Activated CD4-positive, alpha-beta T cell treated with anti-CD3 and anti-CD28 coated beads, Interleukin-2, Interleukin-4, amounts not matched to agents 100 ng/mL and 50 ng/mL, durations not matched to agents 16 hours and 8 hours (primary cell): ENCODE results near the gene EFCAB6.

ENCODE experiments used
- DNase-seq: peaks from one replicate; pipeline ENCODE4 v3.0.0-alpha.2; 2020; ENCODE audit warnings: low spot score

The EFCAB6 gene

DNA sequence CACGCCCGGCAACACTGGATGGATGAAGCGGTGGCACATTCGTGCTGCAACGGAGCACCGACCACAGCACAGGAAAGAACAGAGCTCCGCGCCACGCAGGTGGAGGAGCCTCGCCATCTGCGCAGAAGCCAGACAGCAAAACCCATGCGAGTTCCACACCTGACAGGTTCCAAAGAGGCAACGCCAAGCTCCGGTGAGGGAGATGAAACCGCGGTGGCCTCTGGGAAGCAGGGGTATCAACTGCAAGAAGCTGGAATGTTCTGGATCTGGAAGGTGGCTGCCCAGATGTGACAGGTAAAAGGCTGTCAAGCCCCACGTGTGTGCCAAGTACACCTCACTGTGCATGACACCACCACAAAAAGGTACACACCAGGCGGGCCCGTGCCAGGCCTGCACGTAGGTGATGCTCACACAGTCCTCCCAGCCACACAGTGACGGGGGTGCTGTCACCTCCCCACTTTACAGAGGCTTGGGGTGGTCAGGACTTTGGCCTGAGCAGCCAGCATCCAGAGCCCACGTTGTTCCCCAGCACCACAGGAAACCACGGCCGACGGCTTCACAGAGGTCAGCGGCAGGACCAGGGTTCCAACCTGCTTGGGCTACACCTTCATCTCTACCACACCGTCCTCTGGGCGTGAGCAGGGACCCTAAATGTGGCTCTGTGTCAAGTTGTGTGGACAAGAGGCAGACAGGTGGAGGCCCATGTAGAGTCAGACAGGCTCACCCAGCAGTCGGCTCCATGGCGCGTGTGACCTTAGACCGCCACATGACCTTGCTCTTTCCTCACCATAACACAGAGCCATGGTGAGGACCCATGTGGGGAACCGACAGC, 19.7 kb upstream of the EFCAB6 start:
- no peak for DNase-seq

DNA sequence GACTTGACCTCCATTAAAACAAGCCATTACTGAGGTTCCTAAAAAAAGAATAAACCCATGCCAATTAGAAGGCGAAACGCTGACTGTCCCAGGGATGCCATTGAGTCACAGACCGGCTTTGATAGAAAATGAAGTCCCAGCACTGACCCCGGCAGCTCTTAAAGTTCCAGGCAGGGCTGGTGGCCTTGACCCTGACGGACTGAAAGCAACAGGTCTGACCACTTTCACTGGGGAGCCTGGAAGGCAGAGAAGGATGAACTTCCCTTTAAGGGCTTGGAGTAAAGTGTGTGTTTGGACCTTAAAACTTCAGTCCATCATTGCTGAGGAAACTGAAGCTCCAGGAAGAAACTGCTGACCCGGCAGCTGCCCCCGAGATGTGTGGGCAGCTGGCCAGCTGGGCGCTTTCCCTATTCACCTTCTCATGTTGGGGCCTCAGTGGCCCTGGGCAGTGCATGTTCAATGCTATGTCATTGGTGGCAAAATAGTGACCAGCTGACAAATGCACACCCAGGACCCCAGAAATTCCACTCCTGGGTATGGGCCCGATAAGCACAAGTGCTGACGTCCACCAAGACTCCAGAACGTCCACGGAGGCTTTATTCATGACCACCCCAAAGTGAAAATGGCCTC, 18.9 kb upstream of the EFCAB6 start:
- DNase-seq: no peak

DNA sequence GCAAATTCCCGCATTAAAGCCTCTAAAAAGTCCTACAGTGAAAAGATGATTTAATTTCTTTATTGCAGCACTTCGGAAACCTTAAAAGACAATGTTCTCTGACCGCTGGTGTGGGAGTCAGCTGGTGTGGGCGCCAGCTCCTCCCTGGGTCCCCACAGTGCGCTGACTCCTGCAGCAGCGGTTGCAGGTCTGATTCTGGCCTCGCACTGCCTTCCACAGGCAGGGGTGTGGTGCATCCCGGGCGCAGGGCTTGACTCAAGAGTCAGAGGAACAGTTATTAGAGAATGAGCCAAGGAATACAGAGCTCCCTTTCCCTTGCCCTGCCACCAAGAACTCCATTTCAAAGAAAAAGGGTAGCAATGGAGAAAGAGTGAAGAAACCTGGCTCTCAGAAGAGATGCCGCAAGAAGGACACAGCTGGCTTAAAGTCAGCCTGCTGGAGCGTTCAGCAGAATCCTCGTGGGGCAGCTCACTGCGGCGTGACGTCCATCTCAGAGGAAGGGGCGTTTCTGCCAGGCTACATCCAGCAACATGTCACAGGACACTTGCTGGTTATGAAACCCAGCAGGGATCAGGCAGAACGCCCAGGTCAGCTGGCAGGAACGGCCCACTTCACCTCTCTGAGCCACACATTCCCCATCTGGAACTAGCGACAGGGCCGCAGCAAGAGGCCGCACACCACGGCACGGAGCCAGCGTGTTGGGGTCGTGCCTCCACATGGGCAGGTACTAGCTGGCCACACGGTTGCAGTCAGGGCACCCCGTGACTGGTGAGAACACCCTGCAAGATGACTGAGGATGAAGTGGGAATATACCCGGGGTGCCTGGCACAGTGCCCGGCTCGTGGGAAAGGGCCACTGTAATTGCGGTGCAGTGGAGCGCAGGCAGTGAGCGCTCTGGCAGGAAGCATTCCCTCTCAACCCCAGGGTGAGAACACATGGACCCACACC, 18.1 kb upstream of the EFCAB6 start:
- no peak for DNase-seq

DNA sequence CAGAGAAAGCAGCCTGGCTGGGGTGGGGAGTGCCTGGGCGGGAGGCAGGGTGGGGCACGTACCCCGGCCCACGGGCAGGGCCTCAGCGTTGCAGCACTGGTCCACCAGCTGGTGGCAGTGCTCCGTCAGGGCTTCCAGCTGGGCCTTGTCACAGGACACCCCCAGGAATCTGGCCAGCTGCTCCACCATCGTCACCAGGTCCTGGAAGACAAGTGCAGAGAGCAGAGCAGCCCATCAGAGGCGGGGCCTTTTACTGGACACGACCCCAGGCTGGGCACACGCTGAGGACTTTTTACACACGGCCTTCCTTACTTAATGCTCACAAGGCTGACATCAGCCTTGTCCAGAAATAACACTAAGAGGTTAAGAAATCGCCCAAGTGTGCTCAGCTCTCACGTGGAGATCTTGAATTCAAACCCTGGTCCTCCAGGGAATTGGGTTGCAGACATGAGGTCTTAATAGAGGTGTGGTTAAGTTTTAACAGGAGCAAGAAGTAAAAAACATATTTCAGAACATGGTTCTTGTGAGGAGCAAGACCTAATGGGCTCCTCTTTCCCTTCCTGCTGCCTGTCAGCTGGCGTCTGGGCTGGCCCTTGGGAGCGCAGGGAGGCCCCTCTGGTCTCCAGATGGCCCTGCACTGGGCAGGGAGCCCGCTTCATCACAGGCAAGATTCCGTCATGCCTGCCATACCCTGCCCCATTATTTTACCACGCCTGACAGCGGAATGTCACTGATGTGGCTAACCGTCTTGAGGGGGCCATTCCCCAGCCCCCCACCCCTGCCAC, 17.1 kb upstream of the EFCAB6 start:
- DNase-seq: no peak

DNA sequence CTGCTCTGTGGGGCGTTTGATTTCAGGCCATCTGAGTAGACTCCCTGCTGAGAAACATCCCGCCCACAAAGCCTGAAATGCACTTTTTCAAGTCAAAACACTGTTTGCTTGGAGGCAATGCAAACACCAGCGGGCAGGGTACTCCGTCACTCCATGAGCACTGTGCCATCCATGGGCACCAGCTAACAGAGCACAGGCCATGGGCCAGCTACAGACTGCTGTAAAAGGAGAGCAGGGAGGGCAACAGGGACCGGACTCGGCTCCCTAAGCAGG, 16.6 kb upstream of the EFCAB6 start:
- no peak for DNase-seq

DNA sequence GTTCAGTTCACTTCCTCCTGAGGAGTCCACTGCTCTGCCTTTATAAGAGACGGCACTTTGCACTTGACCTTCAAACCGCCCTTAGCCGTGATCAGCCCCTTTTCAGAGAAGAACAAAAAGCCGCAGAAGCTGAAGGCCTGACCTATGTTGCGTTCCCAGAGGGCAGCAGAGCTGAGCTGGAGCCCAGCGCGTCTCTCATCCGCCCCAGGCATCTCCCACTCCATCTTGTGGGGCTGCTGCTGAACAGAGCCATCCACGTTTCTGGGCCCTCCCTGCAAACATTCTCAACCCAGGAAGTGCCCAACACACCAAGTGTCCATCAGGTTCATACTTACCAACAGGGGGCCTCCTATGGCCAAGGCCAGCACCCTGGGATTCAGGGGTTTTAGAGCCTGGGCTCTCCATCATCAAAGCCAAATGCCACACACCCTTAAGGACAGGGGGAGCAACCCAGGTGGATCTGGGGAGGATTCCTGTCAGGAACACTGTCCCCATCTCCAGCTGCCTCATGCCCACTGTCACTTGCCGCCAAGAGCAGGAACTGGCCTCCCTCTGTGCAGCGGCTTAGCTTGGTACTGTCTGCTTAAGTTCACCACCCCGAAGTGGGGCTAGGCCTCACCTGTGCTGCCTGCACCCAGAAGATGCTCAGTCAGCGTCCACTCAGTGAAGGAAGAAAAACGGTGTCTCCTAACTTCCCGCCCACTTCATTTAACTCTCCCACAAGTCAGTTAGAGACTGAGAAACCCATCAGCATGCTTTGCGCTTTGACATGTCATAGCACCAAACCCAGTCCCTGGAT, 16.0 kb upstream of the EFCAB6 start:
- DNase-seq: no peak

DNA sequence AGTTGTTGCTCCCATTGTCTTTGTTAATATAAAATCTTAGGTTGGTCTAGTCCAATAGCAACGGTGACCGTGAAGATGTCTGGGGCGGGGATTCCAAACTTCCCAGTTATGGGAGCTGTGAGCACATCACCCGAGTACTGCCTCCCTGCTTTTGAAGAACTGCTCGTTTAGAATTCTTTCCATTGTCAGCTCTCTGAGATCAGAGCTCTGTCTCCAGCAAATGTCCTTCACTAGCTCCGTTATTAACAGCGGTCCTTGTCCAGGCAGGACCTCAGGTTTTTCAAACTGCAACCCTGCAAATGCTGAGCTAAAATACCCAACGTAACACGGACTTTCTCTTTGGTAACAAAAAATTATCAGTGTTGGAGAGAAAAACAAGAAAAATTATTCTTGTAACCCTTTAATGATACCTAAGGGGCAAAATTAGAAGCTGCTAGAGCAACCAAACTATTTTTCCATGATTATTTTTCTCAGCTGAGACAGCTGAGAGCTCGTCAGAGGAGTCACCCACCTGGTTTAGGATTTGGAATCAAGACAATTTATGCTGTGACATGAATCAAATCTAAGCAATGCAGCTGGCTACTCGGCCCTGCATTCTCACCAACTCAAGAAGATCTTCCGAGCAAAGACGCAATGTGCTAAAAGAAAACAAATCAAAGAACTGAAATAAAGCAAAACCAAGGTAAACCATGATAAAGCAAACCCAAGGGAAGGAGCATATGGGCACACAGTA, 15.1 kb upstream of the EFCAB6 start:
- DNase-seq: no peak

DNA sequence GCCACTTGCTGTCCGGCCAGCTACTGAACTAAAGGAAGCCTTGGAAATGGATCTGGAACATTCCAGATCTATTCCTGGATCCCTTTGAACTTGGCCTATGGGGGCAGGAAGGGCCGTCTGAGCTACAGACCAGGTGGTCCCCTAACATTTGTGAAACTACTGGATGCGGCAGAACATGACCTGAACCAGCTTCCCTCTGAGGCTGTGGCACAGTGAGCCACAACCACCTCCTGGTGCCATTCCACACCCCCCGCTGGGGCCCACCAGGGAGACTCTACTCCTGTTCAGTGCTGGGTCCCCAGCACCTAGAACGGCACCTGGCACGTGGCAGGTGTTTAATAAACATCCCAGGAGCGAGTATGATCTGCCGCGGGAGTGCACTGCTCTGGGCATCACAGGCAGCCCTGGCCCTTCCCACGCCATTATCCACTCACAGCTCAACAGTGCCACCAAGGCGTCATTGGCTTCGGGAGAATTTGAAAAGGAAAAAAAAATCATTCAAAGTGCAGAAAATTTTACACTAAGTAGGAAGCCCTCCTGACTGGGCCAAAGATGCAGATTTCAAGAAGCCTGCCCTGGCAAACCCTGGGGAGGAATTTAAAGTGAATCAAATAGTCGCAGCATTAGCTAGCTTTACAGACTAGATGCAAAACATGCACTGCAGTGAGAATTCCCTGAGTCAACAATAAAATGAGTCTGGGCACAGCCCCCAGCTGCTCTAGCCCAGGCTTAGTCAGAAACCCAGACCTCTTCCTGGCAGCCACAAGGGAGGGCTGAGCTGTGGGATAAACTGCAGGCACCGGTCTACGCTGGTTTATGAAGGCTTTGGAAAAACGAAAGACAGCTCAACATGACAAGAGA, 14.3 kb upstream of the EFCAB6 start:
- no peak for DNase-seq

DNA sequence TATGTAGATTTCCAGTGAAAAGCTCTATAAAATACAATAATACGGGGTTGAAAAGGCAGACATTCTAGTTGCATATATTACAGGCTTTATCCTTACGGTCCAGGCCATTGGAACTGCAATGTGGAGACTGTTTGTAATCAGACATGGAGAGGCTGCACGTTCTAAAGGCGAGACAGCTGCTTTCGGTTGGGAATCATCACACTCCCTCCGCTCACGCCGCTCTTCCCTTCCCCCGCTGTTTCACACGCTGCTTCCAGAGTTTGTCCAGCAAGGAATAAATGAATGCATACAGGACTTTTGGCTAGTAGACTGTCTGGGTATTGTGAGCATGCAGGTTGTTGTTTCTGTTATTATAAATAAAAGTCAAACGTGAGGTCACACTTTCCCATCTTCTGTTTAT, 13.5 kb upstream of the EFCAB6 start:
- no peak for DNase-seq

DNA sequence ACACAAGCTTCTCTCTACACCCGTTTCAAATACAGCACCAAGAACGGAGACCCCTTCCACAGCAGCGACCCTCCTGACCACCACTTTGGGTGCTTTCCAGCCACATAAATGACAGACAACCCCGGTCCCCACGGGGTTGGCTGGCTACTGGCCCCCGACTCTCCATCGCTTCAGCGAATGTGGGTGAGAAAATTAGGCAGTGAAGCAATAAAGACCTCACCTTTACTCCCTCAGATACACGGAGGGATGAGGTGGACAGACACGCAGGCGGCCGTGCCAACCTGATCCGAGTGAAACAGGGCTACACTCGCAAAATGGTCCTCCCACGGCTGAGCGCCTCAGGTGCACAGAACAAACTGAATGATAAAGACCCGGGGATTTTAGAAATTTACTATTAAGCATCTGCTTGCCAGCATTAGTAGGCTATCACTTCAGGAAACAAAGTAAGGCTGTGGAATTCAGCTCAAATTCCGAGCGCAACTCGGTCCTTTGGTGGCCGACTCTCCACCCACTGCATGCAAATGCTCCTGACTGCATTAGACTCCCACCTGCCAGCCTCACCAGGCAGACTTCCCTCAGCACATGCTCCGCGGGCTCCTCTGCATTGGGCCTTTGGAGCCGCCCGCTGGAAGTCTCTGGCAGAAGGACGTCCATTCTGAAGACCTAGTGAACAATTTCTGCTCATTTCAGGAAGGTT, 12.8 kb upstream of the EFCAB6 start:
- DNase-seq: no peak

DNA sequence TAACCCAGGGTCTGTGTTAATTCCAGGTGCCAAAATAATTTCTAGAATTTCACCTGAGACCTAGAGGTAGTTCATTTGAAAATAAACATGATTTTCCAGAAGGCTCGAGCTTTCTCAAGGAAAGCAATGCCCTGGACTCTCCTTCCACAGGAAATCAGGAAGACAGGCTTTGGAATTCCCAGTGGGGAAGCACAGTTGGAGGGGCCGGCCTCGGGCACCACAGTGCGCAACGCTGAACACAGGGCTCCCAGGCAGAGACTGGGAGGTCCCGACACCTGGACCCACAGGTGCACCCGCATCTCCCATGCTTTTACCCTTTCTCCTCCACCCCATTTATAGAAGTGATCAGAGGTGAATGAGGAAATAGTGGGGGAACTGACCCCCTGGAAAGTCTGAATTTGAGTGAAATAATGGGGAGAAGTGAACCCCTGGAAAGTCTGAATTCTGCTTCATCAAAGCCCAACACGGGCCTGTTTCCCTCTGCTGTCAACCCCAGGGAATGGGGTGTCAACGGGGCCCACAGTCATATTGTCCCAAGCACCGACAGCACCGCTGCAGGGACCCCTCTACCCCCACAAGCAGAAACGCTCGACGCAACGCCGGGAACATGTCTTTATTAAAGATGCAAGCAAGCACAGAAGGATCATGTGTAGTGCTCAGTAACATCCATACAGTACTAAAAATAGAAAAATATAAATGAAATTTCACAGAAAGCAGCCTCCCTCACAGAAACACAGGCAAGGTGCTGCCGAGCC, 12.0 kb upstream of the EFCAB6 start:
- DNase-seq: no peak

DNA sequence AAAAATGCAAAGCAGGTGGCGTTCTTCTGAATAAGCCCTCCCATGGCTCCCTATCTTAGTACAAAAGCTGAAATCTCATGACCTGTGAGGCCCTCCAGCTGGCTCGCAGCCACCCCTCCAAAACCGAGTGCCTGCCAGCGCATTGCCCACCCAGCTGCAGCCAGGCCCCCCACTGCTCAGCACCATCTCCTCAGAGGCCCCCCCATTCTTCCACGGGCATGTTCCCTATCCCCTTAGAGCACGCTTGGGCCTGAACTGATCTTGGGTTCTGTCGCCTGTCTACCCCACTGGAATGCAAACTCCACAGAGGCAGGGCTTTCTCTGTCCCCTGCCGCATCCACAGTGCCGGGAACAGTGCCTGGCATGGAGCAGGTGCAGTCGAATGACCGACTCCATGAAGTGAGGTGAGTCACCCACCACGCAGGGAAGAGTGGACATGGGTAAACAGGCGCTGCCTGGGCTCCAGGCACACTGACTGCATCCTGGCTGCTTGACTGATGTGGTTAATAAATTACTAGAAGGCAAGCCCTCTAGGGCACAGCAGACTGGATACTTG, 11.3 kb upstream of the EFCAB6 start:
- DNase-seq: no peak

DNA sequence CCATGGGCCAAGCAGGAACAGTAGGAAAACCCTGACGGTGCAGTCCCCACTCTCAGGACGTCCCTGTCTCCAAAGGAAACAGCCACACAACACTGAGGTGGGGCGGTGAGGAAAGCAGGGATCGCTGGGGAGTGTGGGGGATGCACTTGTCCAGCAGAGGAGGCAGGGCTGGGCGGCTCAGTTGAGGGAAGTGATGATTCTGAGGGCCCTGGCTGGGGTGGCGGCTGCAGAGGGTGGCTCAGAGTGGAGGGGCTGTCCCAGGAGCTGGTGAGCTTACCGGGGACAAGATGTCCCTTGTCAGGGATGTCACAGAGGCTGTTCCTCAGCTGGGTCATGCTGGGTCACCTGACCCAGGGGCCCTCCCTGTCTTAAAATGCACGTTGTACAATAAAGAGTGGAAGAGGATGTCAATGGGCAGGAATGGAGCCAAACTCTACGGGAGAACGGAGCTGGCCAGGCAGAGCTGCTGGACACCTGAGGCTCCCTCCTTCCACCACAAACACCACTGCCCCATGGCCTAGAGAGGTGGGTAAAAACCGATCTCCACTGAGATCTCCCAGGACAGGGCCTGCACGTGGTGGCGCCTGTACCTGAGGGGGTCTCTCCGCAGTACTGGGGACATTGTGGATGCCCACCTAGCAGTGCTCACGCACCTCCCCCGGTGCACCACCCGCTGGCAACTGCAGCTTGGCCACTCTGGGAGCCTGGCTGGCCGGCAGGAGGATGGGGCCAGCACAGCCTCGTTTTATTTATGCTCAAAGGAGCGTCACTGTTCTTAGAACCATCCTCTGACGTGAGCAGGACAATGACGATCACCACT, 9.7 kb upstream of the EFCAB6 start:
- DNase-seq: no peak

DNA sequence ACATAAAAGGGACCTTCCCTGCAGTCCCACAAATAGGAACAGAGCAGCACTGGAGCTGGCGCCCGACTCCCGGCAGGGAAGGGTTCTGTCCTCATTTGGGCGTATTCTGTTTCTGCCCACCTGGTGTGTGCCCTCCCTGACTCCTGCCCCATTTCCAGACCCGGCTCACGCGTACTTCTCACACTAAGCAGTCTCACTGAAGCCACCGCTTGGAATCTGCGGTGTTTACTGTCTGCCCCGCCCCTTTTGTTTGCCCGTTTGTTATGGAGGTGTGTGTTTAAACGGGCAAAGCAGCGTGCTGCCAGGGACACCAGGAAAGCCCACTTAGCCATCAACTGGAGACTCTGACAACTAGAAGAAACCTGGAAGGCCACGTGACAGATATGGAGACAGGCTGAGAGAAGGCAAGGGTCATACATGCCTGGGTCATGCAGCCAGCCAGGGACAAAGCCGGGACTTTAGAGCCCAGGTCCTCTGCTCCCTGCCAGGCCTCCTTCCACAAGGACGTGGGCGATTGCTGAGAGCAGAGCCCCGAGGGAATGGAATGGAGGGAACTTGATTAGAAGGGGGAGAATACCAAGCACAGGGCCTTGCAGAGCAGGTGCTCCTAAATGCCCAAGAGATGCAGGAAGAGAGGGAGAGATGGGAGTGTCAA, 8.7 kb upstream of the EFCAB6 start:
- DNase-seq: no peak

DNA sequence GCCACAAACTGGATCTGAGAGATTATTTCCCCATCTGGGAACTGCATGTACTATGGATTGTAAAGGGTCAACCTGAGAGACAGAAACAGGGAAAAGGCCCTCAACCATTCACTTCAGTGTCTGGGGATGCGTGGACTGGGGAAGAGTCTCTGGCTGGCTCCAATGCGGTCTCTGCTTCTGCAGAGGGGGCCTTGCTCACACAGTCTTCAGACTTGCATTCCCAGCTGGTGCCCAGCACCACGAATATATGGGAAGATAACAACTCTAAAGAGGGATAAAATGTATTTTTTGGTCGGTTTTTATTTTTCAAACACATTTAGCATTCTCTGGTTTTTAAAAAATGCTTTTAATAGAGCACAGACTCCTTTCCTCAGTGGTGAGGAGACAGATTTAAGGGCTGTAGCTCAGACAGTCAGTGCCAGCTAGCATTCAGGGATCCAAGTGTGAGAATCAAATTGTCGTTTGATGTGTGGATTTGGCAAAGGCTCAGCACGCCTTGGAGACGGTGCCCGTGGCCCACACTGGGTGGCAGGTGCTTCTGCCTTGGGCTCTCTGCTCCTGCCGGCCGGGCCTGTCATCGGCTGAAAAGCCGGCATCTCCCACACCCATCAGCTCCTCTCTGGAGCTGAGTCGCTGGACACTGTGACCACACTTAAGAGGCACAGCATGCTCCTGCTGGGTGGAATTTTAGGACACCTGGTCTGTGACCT, 8.0 kb upstream of the EFCAB6 start:
- no peak for DNase-seq

DNA sequence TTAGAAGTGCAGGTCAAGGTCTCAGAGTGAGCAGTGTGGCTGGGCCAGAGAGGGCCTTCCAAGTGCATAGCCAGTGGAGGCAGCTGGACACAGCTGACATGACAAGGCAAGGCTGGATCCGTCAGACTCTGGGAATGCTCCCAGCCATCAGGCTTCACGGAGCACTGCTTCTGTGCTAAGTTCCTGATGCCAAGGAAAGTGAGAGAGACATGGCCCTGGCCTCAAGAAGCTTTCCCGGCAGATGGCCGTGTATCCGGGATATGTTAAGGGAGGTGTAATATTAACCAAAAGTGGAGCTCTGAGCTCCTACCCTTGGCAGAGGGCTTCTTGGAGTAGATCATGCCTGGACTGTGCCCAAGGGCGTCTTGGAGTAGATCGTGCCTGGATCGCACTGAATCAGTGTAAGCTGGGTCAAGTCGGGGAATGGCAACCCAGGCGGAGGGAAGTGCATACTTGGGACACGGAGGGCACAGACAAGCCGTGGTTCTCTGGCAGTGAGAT, 7.4 kb upstream of the EFCAB6 start:
- no peak for DNase-seq
